GM12878 (cell line): ENCODE measurements around the gene SPDL1. TPM values are rescaled to one million over a fixed set of nuclear protein-coding genes. Genes with fewer than 3 reads are reported as not detected.
A peak's percentile ranks its signal among the peaks of the same experiment; 100 is the strongest.

Experiments
- CREB1 ChIP-seq: IDR thresholded peaks from 2 replicates; pipeline ENCODE4 v1.6.1; 2012; ENCODE audit warnings: low read depth, mild to moderate bottlenecking, inconsistent platforms
- CREM ChIP-seq: IDR thresholded peaks from 2 replicates; pipeline ENCODE4 v1.6.1; 2014; ENCODE audit warnings: antibody characterized with exemption, low read depth
- EED ChIP-seq: sonication (generic); IDR thresholded peaks from 2 replicates; pipeline ENCODE4 v1.6.1; 2016; ENCODE audit warnings: antibody characterized with exemption, low read depth
- ETV6 ChIP-seq, 2 experiments: fragments of 450-650 bp in 1 of 2; IDR thresholded peaks in 1 of 2; conservative IDR thresholded peaks in 1 of 2; 2 replicates each; pipeline ENCODE4 v1.6.1; 2014; ENCODE audit warnings: antibody characterized with exemption in 1 of 2, borderline replicate concordance in 1 of 2, low read depth in 1 of 2, mild to moderate bottlenecking in 1 of 2, moderate library complexity in 1 of 2
- IKZF2 ChIP-seq, 2 experiments: fragments of 450-650 bp; IDR thresholded peaks; 2 replicates each; pipeline ENCODE4 v1.6.1; 2017; ENCODE audit warnings: mild to moderate bottlenecking in 2 of 2, moderate library complexity in 2 of 2
- NBN ChIP-seq: fragments of 450-650 bp; IDR thresholded peaks from 2 replicates; pipeline ENCODE4 v1.6.1; 2016
- PAX5 ChIP-seq: IDR thresholded peaks from 2 replicates; pipeline ENCODE4 v1.6.1; 2011; ENCODE audit warnings: low read depth, low read length, borderline replicate concordance
- POLR2AphosphoS2 ChIP-seq: IDR thresholded peaks from 2 replicates; pipeline ENCODE4 v1.6.1; 2011; ENCODE audit warnings: low read depth, mild to moderate bottlenecking, low read length, improper control_type of control experiment, moderate library complexity
- RELB ChIP-seq: fragments of 450-650 bp; IDR thresholded peaks from 2 replicates; pipeline ENCODE4 v1.6.1; 2017; ENCODE audit warnings: low read depth, mild to moderate bottlenecking, moderate library complexity
- RUNX3 ChIP-seq: IDR thresholded peaks from 2 replicates; pipeline ENCODE4 v1.6.1; 2012; ENCODE audit warnings: low read length, inconsistent platforms
- SP1 ChIP-seq: IDR thresholded peaks from one replicate; pipeline ENCODE4 v1.6.1; 2011; ENCODE audit warnings: low read depth, low read length
- ZNF687 ChIP-seq: fragments of 450-650 bp; IDR thresholded peaks from 2 replicates; pipeline ENCODE4 v1.6.1; 2017; ENCODE audit warnings: mild to moderate bottlenecking, moderate library complexity
- polyA plus RNA-seq, 11 experiments: library from polyadenylated mRNA; depleted of rRNA in 4 of 11; unstranded in 6 of 11; stranded (reverse) in 5 of 11; fragments of >200 nt; fragmentation: Nextera tagmentation in 4 of 11; fragmentation: Illumina TruSeq in 1 of 11; extraction: Ambion mirVana in 4 of 11; extraction: Trizol in 1 of 11; gene quantifications; 1 replicate in 1 of 11; 2 replicates in 10 of 11; pipeline versions ENCODE4 v1.2.1 to v1.2.3, GENCODE V29; 2011 to 2016; ENCODE audit warnings: inconsistent platforms in 2 of 11, missing spikeins in 2 of 11, low read depth in 1 of 11
- total RNA-seq, 4 experiments: library from RNA; depleted of rRNA in 3 of 4; stranded (reverse); fragments of >200 nt in 3 of 4; fragmentation: Illumina TruSeq in 1 of 4; extraction: Trizol in 1 of 4; gene quantifications; 2 replicates each; pipeline versions ENCODE4 v1.2.1 to v1.2.3, GENCODE V29; 2013 to 2021
- TF ChIP-seq, protein P1 (sequence below): fragments of 450-650 bp; IDR thresholded peaks from 2 replicates; pipeline ENCODE4 v1.6.1; 2017; ENCODE audit warnings: mild to moderate bottlenecking, moderate library complexity
- TF ChIP-seq, protein P2 (sequence below): fragments of 450-650 bp; IDR thresholded peaks from 2 replicates; pipeline ENCODE4 v1.6.1; 2016; ENCODE audit warnings: mild to moderate bottlenecking

SPDL1 gene
- total and polyA plus RNA-seq, 10 of the 15 experiments (the other 5 are each of a cell fraction or from before 2014, with no cell fraction given), result 34.2 to 69.9 (median 46.0) TPM

- TF ChIP-seq RUNX3, result peak; percentile 39
- TF ChIP-seq PAX5, result 0 out of 2 replicates have a peak, but pooled peaks have one; percentile 39
- peak; percentile 84 to 85 for TF ChIP-seq IKZF2 (IDR thresholded peaks at IDR 0.05)
- peak; percentile 40; the same call in 1 of the 2 replicates for TF ChIP-seq CREM
- TF ChIP-seq, protein P1, sequence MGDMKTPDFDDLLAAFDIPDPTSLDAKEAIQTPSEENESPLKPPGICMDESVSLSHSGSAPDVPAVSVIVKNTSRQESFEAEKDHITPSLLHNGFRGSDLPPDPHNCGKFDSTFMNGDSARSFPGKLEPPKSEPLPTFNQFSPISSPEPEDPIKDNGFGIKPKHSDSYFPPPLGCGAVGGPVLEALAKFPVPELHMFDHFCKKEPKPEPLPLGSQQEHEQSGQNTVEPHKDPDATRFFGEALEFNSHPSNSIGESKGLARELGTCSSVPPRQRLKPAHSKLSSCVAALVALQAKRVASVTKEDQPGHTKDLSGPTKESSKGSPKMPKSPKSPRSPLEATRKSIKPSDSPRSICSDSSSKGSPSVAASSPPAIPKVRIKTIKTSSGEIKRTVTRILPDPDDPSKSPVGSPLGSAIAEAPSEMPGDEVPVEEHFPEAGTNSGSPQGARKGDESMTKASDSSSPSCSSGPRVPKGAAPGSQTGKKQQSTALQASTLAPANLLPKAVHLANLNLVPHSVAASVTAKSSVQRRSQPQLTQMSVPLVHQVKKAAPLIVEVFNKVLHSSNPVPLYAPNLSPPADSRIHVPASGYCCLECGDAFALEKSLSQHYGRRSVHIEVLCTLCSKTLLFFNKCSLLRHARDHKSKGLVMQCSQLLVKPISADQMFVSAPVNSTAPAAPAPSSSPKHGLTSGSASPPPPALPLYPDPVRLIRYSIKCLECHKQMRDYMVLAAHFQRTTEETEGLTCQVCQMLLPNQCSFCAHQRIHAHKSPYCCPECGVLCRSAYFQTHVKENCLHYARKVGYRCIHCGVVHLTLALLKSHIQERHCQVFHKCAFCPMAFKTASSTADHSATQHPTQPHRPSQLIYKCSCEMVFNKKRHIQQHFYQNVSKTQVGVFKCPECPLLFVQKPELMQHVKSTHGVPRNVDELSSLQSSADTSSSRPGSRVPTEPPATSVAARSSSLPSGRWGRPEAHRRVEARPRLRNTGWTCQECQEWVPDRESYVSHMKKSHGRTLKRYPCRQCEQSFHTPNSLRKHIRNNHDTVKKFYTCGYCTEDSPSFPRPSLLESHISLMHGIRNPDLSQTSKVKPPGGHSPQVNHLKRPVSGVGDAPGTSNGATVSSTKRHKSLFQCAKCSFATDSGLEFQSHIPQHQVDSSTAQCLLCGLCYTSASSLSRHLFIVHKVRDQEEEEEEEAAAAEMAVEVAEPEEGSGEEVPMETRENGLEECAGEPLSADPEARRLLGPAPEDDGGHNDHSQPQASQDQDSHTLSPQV, result no peak
- TF ChIP-seq, protein P2, sequence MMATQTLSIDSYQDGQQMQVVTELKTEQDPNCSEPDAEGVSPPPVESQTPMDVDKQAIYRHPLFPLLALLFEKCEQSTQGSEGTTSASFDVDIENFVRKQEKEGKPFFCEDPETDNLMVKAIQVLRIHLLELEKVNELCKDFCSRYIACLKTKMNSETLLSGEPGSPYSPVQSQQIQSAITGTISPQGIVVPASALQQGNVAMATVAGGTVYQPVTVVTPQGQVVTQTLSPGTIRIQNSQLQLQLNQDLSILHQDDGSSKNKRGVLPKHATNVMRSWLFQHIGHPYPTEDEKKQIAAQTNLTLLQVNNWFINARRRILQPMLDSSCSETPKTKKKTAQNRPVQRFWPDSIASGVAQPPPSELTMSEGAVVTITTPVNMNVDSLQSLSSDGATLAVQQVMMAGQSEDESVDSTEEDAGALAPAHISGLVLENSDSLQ, result peak; percentile 28; the same call in 1 of the 2 replicates
- peak in 1 of 2 experiments; percentile 68; a peak in 2 of 4 replicates for TF ChIP-seq ETV6 (conservative IDR thresholded peaks at IDR 0.05 in 1 of 2, IDR thresholded peaks at IDR 0.05 in 1 of 2; ENCODE audit: borderline replicate concordance in 1 of 2, low read depth in 1 of 2)
- TF ChIP-seq CREB1, result 0 out of 2 replicates have a peak, but pooled peaks have one; percentile 38
- no peak for TF ChIP-seq ZNF687
- peak; percentile 48; the same call in 1 of the 2 replicates for TF ChIP-seq NBN
- peak; percentile 52; the same call in 1 of the 2 replicates for TF ChIP-seq RELB
- no peak for TF ChIP-seq POLR2AphosphoS2
- TF ChIP-seq EED, result peak; percentile 92
- peak; percentile 20 for TF ChIP-seq SP1
Measured at GRCh38 chr5:169647566-169647965, 64.0 kb downstream of the SPDL1 start (continued).
